HepG2 (cell line): ENCODE data around the gene MYO7B. TPM values are rescaled to one million over a fixed set of nuclear protein-coding genes. Genes with fewer than 3 reads are reported as not detected.

Experiments
- CSRNP1 ChIP-seq: sonication (generic); formaldehyde crosslinking; IDR thresholded peaks from 2 replicates; pipeline ENCODE4 v1.8.1; 2023; ENCODE audit warnings: mild to moderate bottlenecking, missing genetic modification reagents
- FLYWCH1 ChIP-seq: sonication (generic); formaldehyde crosslinking; IDR thresholded peaks from 2 replicates; pipeline ENCODE4 v1.8.1; 2023; ENCODE audit warnings: mild to moderate bottlenecking, missing genetic modification reagents
- FOXM1 ChIP-seq: sonication (generic); formaldehyde crosslinking; IDR thresholded peaks from 2 replicates; pipeline ENCODE4 v1.5.0; 2020; ENCODE audit warnings: missing genetic modification reagents
- IKZF5 ChIP-seq: IDR thresholded peaks from 2 replicates; pipeline ENCODE4 v1.6.1; 2018; ENCODE audit warnings: missing genetic modification reagents, mild to moderate bottlenecking, missing compliant biosample characterization
- KDM2A ChIP-seq: sonication (generic); formaldehyde crosslinking; IDR thresholded peaks from 2 replicates; pipeline ENCODE4 v1.4.0; 2020; ENCODE audit warnings: low read depth, missing genetic modification reagents, borderline replicate concordance
- KDM5B ChIP-seq: sonication (generic); formaldehyde crosslinking; IDR thresholded peaks from 2 replicates; pipeline ENCODE4 v1.4.0; 2020; ENCODE audit warnings: missing genetic modification reagents, mild to moderate bottlenecking, borderline replicate concordance
- NFKB2 ChIP-seq: sonication (generic); formaldehyde crosslinking; IDR thresholded peaks from 2 replicates; pipeline ENCODE4 v1.4.0; 2020; ENCODE audit warnings: missing genetic modification reagents, borderline replicate concordance
- RAD21 ChIP-seq: fragments of 450-650 bp; formaldehyde crosslinking; IDR thresholded peaks from 2 replicates; pipeline ENCODE4 v1.5.0; 2020; ENCODE audit warnings: mild to moderate bottlenecking
- SALL1 ChIP-seq: sonication (generic); formaldehyde crosslinking; IDR thresholded peaks from 2 replicates; pipeline ENCODE4 v1.8.0; 2022; ENCODE audit warnings: mild to moderate bottlenecking, missing genetic modification reagents
- ZBTB8A ChIP-seq: sonication (generic); formaldehyde crosslinking; IDR thresholded peaks from 2 replicates; pipeline ENCODE4 v1.4.0; 2020; ENCODE audit warnings: mild to moderate bottlenecking, low read depth, missing genetic modification reagents, borderline replicate concordance
- ZNF468 ChIP-seq: sonication (generic); formaldehyde crosslinking; IDR thresholded peaks from 2 replicates; pipeline ENCODE4 v1.8.0; 2022; ENCODE audit warnings: mild to moderate bottlenecking, moderate library complexity, missing genetic modification reagents
- ZNF792 ChIP-seq: IDR thresholded peaks from 2 replicates; pipeline ENCODE4 v1.6.1; 2016
- polyA plus RNA-seq, 8 experiments: library from polyadenylated mRNA; depleted of rRNA in 3 of 8; stranded (reverse) in 7 of 8; unstranded in 1 of 8; fragments of >200 nt; fragmentation: Illumina TruSeq in 4 of 8; extraction: Trizol in 4 of 8; gene quantifications; 2 replicates each; pipeline versions ENCODE4 v1.2.1 to v1.2.3, GENCODE V29; 2011 to 2016; ENCODE audit warnings: low read depth in 4 of 8, missing spikeins in 1 of 8, mixed read lengths in 1 of 8; ENCODE audit not compliant: insufficient read depth in 1 of 8
- total RNA-seq, 5 experiments: library from RNA; depleted of rRNA; stranded (reverse); fragments of >200 nt; fragmentation: Illumina TruSeq; extraction: Trizol; gene quantifications; 2 replicates each; pipeline ENCODE4 v1.2.3, GENCODE V29; 2016; ENCODE audit warnings: low read depth in 1 of 5
- TF ChIP-seq, protein P1 (sequence below): sonication (generic); formaldehyde crosslinking; IDR thresholded peaks from 2 replicates; pipeline ENCODE4 v1.4.0; 2020; ENCODE audit warnings: missing genetic modification reagents
- TF ChIP-seq, protein P2 (sequence below): IDR thresholded peaks from 2 replicates; pipeline ENCODE4 v1.6.1; 2016; ENCODE audit warnings: low read depth
- TF ChIP-seq, protein P3 (sequence below): sonication (generic); formaldehyde crosslinking; IDR thresholded peaks from 2 replicates; pipeline ENCODE4 v1.4.0; 2020; ENCODE audit warnings: missing genetic modification reagents
- TF ChIP-seq, protein P4 (sequence below): sonication (generic); formaldehyde crosslinking; IDR thresholded peaks from 2 replicates; pipeline ENCODE4 v1.4.0; 2020; ENCODE audit warnings: missing genetic modification reagents, low read depth, mild to moderate bottlenecking, borderline replicate concordance

Gene MYO7B
- total and polyA plus RNA-seq, 2 of the 13 experiments (the other 11 are each of a cell fraction or from before 2014, with no cell fraction given), result not detected

- TF ChIP-seq, protein P1, sequence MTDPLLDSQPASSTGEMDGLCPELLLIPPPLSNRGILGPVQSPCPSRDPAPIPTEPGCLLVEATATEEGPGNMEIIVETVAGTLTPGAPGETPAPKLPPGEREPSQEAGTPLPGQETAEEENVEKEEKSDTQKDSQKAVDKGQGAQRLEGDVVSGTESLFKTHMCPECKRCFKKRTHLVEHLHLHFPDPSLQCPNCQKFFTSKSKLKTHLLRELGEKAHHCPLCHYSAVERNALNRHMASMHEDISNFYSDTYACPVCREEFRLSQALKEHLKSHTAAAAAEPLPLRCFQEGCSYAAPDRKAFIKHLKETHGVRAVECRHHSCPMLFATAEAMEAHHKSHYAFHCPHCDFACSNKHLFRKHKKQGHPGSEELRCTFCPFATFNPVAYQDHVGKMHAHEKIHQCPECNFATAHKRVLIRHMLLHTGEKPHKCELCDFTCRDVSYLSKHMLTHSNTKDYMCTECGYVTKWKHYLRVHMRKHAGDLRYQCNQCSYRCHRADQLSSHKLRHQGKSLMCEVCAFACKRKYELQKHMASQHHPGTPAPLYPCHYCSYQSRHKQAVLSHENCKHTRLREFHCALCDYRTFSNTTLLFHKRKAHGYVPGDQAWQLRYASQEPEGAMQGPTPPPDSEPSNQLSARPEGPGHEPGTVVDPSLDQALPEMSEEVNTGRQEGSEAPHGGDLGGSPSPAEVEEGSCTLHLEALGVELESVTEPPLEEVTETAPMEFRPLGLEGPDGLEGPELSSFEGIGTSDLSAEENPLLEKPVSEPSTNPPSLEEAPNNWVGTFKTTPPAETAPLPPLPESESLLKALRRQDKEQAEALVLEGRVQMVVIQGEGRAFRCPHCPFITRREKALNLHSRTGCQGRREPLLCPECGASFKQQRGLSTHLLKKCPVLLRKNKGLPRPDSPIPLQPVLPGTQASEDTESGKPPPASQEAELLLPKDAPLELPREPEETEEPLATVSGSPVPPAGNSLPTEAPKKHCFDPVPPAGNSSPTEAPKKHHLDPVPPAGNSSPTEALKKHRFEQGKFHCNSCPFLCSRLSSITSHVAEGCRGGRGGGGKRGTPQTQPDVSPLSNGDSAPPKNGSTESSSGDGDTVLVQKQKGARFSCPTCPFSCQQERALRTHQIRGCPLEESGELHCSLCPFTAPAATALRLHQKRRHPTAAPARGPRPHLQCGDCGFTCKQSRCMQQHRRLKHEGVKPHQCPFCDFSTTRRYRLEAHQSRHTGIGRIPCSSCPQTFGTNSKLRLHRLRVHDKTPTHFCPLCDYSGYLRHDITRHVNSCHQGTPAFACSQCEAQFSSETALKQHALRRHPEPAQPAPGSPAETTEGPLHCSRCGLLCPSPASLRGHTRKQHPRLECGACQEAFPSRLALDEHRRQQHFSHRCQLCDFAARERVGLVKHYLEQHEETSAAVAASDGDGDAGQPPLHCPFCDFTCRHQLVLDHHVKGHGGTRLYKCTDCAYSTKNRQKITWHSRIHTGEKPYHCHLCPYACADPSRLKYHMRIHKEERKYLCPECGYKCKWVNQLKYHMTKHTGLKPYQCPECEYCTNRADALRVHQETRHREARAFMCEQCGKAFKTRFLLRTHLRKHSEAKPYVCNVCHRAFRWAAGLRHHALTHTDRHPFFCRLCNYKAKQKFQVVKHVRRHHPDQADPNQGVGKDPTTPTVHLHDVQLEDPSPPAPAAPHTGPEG (CRISPR knock-in tag), result no peak
- TF ChIP-seq IKZF5 (CRISPR knock-in tag), result 0 out of 2 replicates have a peak, but pooled peaks have one; percentile 18
- TF ChIP-seq KDM2A, result peak; percentile 29; the same call in 1 of the 2 replicates
- TF ChIP-seq ZNF468, result no peak
- TF ChIP-seq, protein P2, sequence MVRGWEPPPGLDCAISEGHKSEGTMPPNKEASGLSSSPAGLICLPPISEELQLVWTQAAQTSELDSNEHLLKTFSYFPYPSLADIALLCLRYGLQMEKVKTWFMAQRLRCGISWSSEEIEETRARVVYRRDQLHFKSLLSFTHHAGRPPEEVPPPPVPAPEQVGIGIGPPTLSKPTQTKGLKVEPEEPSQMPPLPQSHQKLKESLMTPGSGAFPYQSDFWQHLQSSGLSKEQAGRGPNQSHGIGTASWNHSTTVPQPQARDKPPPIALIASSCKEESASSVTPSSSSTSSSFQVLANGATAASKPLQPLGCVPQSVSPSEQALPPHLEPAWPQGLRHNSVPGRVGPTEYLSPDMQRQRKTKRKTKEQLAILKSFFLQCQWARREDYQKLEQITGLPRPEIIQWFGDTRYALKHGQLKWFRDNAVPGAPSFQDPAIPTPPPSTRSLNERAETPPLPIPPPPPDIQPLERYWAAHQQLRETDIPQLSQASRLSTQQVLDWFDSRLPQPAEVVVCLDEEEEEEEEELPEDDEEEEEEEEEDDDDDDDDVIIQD (CRISPR knock-in tag), result 0 out of 2 replicates have a peak, but pooled peaks have one; percentile 12
- no peak for TF ChIP-seq ZBTB8A (CRISPR knock-in tag)
- 0 out of 2 replicates have a peak, but pooled peaks have one; percentile 45 for TF ChIP-seq KDM5B (CRISPR knock-in tag)
- TF ChIP-seq ZNF792 (CRISPR knock-in tag), result no peak
- TF ChIP-seq FLYWCH1 (CRISPR knock-in tag), result 0 out of 2 replicates have a peak, but pooled peaks have one; percentile 53
- TF ChIP-seq NFKB2 (CRISPR knock-in tag), result peak; percentile 25; the same call in 1 of the 2 replicates
- TF ChIP-seq, protein P3, sequence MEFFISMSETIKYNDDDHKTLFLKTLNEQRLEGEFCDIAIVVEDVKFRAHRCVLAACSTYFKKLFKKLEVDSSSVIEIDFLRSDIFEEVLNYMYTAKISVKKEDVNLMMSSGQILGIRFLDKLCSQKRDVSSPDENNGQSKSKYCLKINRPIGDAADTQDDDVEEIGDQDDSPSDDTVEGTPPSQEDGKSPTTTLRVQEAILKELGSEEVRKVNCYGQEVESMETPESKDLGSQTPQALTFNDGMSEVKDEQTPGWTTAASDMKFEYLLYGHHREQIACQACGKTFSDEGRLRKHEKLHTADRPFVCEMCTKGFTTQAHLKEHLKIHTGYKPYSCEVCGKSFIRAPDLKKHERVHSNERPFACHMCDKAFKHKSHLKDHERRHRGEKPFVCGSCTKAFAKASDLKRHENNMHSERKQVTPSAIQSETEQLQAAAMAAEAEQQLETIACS (CRISPR knock-in tag), result no peak
- no peak for TF ChIP-seq CSRNP1 (CRISPR knock-in tag)
- TF ChIP-seq RAD21 (CRISPR knock-in tag), result peak; percentile 14; the same call in 1 of the 2 replicates
- TF ChIP-seq, protein P4, sequence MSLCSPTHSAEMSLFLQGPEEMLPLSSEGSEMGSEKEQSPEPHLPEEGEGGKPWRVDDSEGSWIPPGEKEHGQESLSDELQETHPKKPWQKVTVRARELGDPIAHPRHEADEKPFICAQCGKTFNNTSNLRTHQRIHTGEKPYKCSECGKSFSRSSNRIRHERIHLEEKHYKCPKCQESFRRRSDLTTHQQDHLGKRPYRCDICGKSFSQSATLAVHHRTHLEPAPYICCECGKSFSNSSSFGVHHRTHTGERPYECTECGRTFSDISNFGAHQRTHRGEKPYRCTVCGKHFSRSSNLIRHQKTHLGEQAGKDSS, result 0 out of 2 replicates have a peak, but pooled peaks have one; percentile 44
- TF ChIP-seq FOXM1 (CRISPR knock-in tag), result no peak
- peak; percentile 31; the same call in 1 of the 2 replicates for TF ChIP-seq SALL1
These were observed 24.9 kb downstream of the MYO7B start (continued) for GRCh38 chr2:127560201-127560930.
